HEK293 (cell line): ENCODE data around the gene IL12RB1.

Source experiments
- CTCF ChIA-PET: fragments of 350-600 bp; formaldehyde crosslinking; extraction: SDS; loops from one replicate; lab custom pipeline; 2021; ENCODE audit warnings: antibody characterized with exemption; lab: Yijun Ruan, JAX
- POLR2A ChIA-PET: fragments of 300-600 bp; formaldehyde crosslinking; extraction: SDS; loops from one replicate; lab custom pipeline; 2020; ENCODE audit warnings: antibody characterized with exemption, inconsistent platforms; lab: Yijun Ruan, JAX
- H3K27ac ChIP-seq: fragments of 200-500 bp; sonication (Bioruptor generic); 2 replicates; pipeline ENCODE4 v1.5.1; 2014; ENCODE audit warnings: low read depth, low read length, control low read depth, inconsistent platforms; ENCODE audit errors: extremely low read depth
- H3K36me3 ChIP-seq, 2 experiments: fragments of 200-500 bp in 1 of 2; sonication (Bioruptor generic) in 1 of 2; 1 replicate in 1 of 2; 2 replicates in 1 of 2; pipeline ENCODE4 v1.5.1; 2014 to 2017; ENCODE audit warnings: inconsistent platforms in 2 of 2, low read length in 2 of 2; ENCODE audit not compliant: control insufficient read depth in 2 of 2, insufficient read depth in 1 of 2
- H3K4me1 ChIP-seq: fragments of 200-500 bp; sonication (Bioruptor generic); 2 replicates; pipeline ENCODE4 v1.5.1; 2014; ENCODE audit warnings: mild to moderate bottlenecking, low read length, inconsistent platforms; ENCODE audit not compliant: control insufficient read depth, insufficient read depth
- H3K4me3 ChIP-seq: 2 replicates; pipeline ENCODE4 v1.5.1; 2011; ENCODE audit warnings: low read depth, mild to moderate bottlenecking, control low read depth, low read length, moderate library complexity
- H3K9me3 ChIP-seq: fragments of 200-500 bp; sonication (Bioruptor generic); 2 replicates; pipeline ENCODE4 v1.5.1; 2014; ENCODE audit warnings: low read depth, low read length, inconsistent platforms; ENCODE audit not compliant: control insufficient read depth, insufficient read depth
- EGR2 ChIP-seq: fragments of 450-650 bp; formaldehyde crosslinking; IDR thresholded peaks from 2 replicates; pipeline ENCODE4 v1.5.1; 2016; ENCODE audit warnings: low read depth, missing biosample characterization, missing genetic modification characterization
- GLIS1 ChIP-seq: fragments of 450-650 bp; formaldehyde crosslinking; IDR thresholded peaks from 2 replicates; pipeline ENCODE4 v1.5.1; 2016; ENCODE audit warnings: missing biosample characterization, missing genetic modification characterization
- IKZF3 ChIP-seq: fragments of 450-650 bp; IDR thresholded peaks from 2 replicates; pipeline ENCODE4 v1.5.0; 2018; ENCODE audit warnings: missing biosample characterization, mild to moderate bottlenecking, missing genetic modification characterization, moderate library complexity
- KLF10 ChIP-seq: fragments of 450-650 bp; IDR thresholded peaks from 2 replicates; pipeline ENCODE4 v1.5.1; 2018; ENCODE audit warnings: missing biosample characterization, mild to moderate bottlenecking, missing genetic modification characterization
- KLF9 ChIP-seq: fragments of 450-650 bp; formaldehyde crosslinking; IDR thresholded peaks from 2 replicates; pipeline ENCODE4 v1.5.1; 2016; ENCODE audit warnings: missing biosample characterization, missing genetic modification characterization, low read depth
- SP3 ChIP-seq: fragments of 450-650 bp; formaldehyde crosslinking; IDR thresholded peaks from 2 replicates; pipeline ENCODE4 v1.5.1; 2016; ENCODE audit warnings: missing biosample characterization, missing genetic modification characterization
- SP7 ChIP-seq: fragments of 450-650 bp; formaldehyde crosslinking; IDR thresholded peaks from 2 replicates; pipeline ENCODE4 v1.5.1; 2016; ENCODE audit warnings: missing biosample characterization, missing genetic modification characterization
- YY2 ChIP-seq: fragments of 450-650 bp; formaldehyde crosslinking; IDR thresholded peaks from 2 replicates; pipeline ENCODE4 v1.5.1; 2016; ENCODE audit warnings: missing biosample characterization, missing genetic modification characterization
- ZBTB8A ChIP-seq: fragments of 450-650 bp; formaldehyde crosslinking; IDR thresholded peaks from 2 replicates; pipeline ENCODE4 v1.5.1; 2016; ENCODE audit warnings: missing biosample characterization, missing genetic modification characterization
- ZFHX2 ChIP-seq: fragments of 450-650 bp; formaldehyde crosslinking; conservative IDR thresholded peaks from 2 replicates; pipeline ENCODE4 v1.5.1; 2016; ENCODE audit warnings: missing biosample characterization, missing genetic modification characterization
- ZFP41 ChIP-seq: fragments of 450-650 bp; formaldehyde crosslinking; IDR thresholded peaks from 2 replicates; pipeline ENCODE4 v1.5.1; 2016; ENCODE audit warnings: missing biosample characterization, missing genetic modification characterization, borderline replicate concordance
- ZIC2 ChIP-seq: fragments of 450-650 bp; formaldehyde crosslinking; IDR thresholded peaks from 2 replicates; pipeline ENCODE4 v1.5.1; 2016; ENCODE audit warnings: missing biosample characterization, missing genetic modification characterization
- ZNF10 ChIP-seq: fragments of 450-650 bp; formaldehyde crosslinking; IDR thresholded peaks from 2 replicates; pipeline ENCODE4 v1.5.1; 2017; ENCODE audit warnings: missing biosample characterization, missing genetic modification characterization
- ZNF174 ChIP-seq: fragments of 450-650 bp; formaldehyde crosslinking; IDR thresholded peaks from 2 replicates; pipeline ENCODE4 v1.5.0; 2017; ENCODE audit warnings: missing biosample characterization, mild to moderate bottlenecking, missing genetic modification characterization
- ZNF19 ChIP-seq: fragments of 450-650 bp; formaldehyde crosslinking; IDR thresholded peaks from 2 replicates; pipeline ENCODE4; 2016; ENCODE audit warnings: missing biosample characterization, missing genetic modification characterization, low read depth
- ZNF2 ChIP-seq: fragments of 450-650 bp; formaldehyde crosslinking; IDR thresholded peaks from 2 replicates; pipeline ENCODE4 v1.5.1; 2016; ENCODE audit warnings: missing biosample characterization, missing genetic modification characterization
- ZNF223 ChIP-seq: fragments of 450-650 bp; formaldehyde crosslinking; IDR thresholded peaks from 2 replicates; pipeline ENCODE4 v1.5.1; 2016; ENCODE audit warnings: missing biosample characterization, missing genetic modification characterization
- ZNF239 ChIP-seq: fragments of 450-650 bp; formaldehyde crosslinking; IDR thresholded peaks from 2 replicates; pipeline ENCODE4 v1.5.1; 2016; ENCODE audit warnings: missing biosample characterization, missing genetic modification characterization
- ZNF24 ChIP-seq: fragments of 450-650 bp; formaldehyde crosslinking; IDR thresholded peaks from 2 replicates; pipeline ENCODE4 v1.5.1; 2016; ENCODE audit warnings: missing biosample characterization, missing genetic modification characterization
- ZNF335 ChIP-seq: fragments of 450-650 bp; formaldehyde crosslinking; conservative IDR thresholded peaks from 2 replicates; pipeline ENCODE4 v1.5.1; 2016; ENCODE audit warnings: missing biosample characterization, missing genetic modification characterization
- ZNF350 ChIP-seq: fragments of 450-650 bp; formaldehyde crosslinking; IDR thresholded peaks from 2 replicates; pipeline ENCODE4 v1.5.0; 2017; ENCODE audit warnings: missing biosample characterization, mild to moderate bottlenecking, missing genetic modification characterization
- ZNF391 ChIP-seq: fragments of 450-650 bp; formaldehyde crosslinking; IDR thresholded peaks from 2 replicates; pipeline ENCODE4 v1.5.1; 2016; ENCODE audit warnings: low read depth, missing biosample characterization, missing genetic modification characterization, borderline replicate concordance
- ZNF394 ChIP-seq: fragments of 450-650 bp; formaldehyde crosslinking; IDR thresholded peaks from 2 replicates; pipeline ENCODE4 v1.5.1; 2016; ENCODE audit warnings: missing biosample characterization, missing genetic modification characterization, mild to moderate bottlenecking, moderate library complexity, borderline replicate concordance
- ZNF555 ChIP-seq: fragments of 450-650 bp; formaldehyde crosslinking; conservative IDR thresholded peaks from 2 replicates; pipeline ENCODE4 v1.5.1; 2017; ENCODE audit warnings: missing biosample characterization, mild to moderate bottlenecking, missing genetic modification characterization, inconsistent platforms
- ZNF580 ChIP-seq: fragments of 450-650 bp; formaldehyde crosslinking; IDR thresholded peaks from 2 replicates; pipeline ENCODE4 v1.5.1; 2016; ENCODE audit warnings: missing biosample characterization, missing genetic modification characterization
- ZNF785 ChIP-seq: fragments of 450-650 bp; formaldehyde crosslinking; IDR thresholded peaks from 2 replicates; pipeline ENCODE4 v1.5.1; 2016; ENCODE audit warnings: missing biosample characterization, missing genetic modification characterization
- ZSCAN23 ChIP-seq: fragments of 450-650 bp; formaldehyde crosslinking; IDR thresholded peaks from 2 replicates; pipeline ENCODE4 v1.5.1; 2016; ENCODE audit warnings: missing biosample characterization, missing genetic modification characterization
- ZXDB ChIP-seq: fragments of 450-650 bp; formaldehyde crosslinking; IDR thresholded peaks from 2 replicates; pipeline ENCODE4 v1.5.1; 2016; ENCODE audit warnings: missing biosample characterization, missing genetic modification characterization

Gene IL12RB1

DNA sequence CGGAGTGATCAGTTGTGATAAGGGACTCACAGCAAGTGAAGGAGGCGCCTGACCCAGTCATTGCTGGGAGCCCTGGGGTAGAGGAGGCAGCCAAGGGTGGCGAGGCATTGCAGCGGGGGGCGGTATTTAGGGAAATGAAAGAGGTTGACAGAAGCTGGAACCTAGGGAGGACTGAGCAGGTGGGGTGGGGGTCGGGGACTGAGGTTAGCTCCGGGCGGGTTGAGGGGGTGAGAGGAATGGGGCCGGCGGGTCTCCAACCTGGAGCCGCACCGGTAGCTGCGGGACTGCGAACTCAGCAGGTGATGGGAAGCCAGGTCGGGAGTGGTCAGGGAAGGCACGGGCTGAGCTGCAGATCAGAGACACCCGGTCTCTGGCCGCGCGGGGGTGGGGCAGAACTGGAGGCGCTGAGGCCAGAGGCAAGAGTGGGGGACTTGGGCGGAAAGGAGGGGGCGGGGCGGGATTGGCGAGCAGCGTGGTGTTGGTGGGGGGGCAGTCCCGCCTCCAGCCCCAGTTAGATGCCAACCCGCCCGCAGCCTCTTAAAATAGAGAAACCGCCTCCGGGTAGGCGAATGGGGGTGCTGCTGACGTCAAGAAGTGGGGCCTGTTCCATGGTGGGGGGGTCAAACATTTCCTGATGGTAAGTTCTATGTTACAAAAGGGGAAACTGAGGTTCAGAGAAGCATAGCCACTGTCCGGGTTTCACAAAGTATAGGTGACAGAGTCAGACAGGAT lies 12.3 kb upstream of the IL12RB1 start:
- H3K9me3 ChIP-seq, result no peaks in the 10 kb centered on the region
- H3K36me3 ChIP-seq, result no peaks in the 10 kb centered on the region
- POLR2A ChIA-PET, result interaction anchor here (0.7 kb wide), 1 partner anchor 58 kb away, joined by 5 read pairs; no protein-coding TSS in a partner anchor
- no peak for TF ChIP-seq ZNF223 (tag by site-specific recombination)
- TF ChIP-seq ZSCAN23 (tag by site-specific recombination), result no peak
- TF ChIP-seq ZFHX2 (tag by site-specific recombination), result peak; percentile 70
- TF ChIP-seq ZNF350 (tag by site-specific recombination), result no peak
- no peak for TF ChIP-seq KLF9
- TF ChIP-seq ZNF239 (tag by site-specific recombination), result no peak
- TF ChIP-seq ZIC2, result peak; percentile 76
- TF ChIP-seq YY2 (tag by site-specific recombination), result no peak
- no peak for TF ChIP-seq ZFP41 (tag by site-specific recombination)
- no peak for TF ChIP-seq ZNF394 (tag by site-specific recombination)
- TF ChIP-seq EGR2 (tag by site-specific recombination), result peak; percentile 64
- no peak for TF ChIP-seq ZNF19 (tag by site-specific recombination)
- peak; percentile 74; the same call in 1 of the 2 replicates for TF ChIP-seq ZNF10 (tag by site-specific recombination)
- peak; percentile 77 for TF ChIP-seq GLIS1
- no peak overlapping the region for H3K4me3 ChIP-seq
- no peaks in the 10 kb centered on the region for H3K4me1 ChIP-seq
- H3K27ac ChIP-seq, result no peak overlapping the region
- CTCF ChIA-PET, result interaction anchor here (0.6 kb wide), 1 partner anchor 231 kb away, joined by 4 read pairs; no protein-coding TSS in a partner anchor

DNA sequence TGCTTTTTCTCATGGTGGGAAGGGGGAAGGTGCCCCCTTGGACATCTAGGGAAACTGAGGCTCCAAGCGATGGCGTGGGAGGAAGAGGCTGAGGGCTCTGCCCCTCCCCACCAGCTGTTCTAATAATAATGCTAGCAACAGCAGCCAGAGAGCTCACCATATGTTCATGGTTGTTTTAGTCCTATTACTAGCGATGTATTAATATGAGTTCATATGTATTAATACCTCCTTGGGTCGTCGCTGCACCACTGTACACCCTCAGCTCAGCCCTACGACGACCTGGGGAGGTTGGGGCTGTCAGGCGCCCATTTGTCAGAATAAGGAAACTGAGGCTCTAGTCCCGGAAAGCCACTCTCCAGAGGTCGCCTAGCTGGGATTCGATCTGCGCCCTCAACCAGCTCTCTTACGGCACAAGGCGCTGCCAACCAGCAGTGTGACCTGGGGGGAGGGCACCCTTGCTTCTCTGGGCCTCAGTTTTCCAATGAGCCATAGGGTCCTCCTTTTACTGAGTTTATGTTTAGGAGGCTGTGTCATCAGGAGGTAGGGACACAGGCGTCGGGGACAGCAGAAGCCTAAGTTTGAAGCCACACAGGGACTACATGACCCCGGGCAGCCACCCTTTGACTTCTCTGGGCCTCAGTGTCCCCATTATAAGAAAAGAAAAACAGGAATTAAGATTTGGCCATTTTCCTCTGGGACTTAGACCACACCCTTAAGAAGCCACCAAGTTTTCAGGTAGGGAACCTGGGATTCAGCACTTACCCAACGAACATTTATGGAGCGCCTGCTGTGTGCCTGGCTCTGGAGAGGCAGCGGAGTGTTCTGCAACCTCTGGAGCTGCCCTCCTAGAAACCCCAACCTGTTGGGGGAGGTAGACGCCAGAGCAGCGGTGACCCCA lies 11.5 kb upstream of the IL12RB1 start:
- ChIA-PET POLR2A (interaction anchor here (0.6 to 1.5 kb wide), 5 partner anchors 12 to 164 kb away, joined by 3 to 5 read pairs (median 4); partner anchors contain the start of gene MPV17L2), CTCF (interaction anchor here (0.7 to 1.1 kb wide), 3 partner anchors 15 to 39 kb away, joined by 3 to 4 read pairs (median 3); no protein-coding TSS in a partner anchor)
- H3K9me3 ChIP-seq, result no peaks in the 10 kb centered on the region
- H3K27ac ChIP-seq, result no peak overlapping the region
- H3K4me1 ChIP-seq, result no peaks in the 10 kb centered on the region
- no peaks in the 10 kb centered on the region for H3K36me3 ChIP-seq
- 0 out of 2 replicates have a peak, but pooled peaks have one; percentile 58 for TF ChIP-seq ZNF335
- no peak for TF ChIP-seq ZNF555 (tag by site-specific recombination)
- TF ChIP-seq, all 188 proteins: peak for 1
- H3K4me3 ChIP-seq, result peak overlapping the region; percentile 41

GRCh38 chr19:18097217-18097992 lies 10.7 kb upstream of the IL12RB1 start, which contains the start of gene MAST3:
TSS of gene MAST3 (plus strand) at chr19:18097778. CDS start at chr19:18097793, 15 bp downstream.
- Histone ChIP-seq H3K4me1 (no peaks in the 10 kb centered on the region), H3K4me3 (peak within 1 kb of the TSS; percentile 41), H3K27ac (no peak within 1 kb of the TSS), H3K9me3 (no peaks in the 10 kb centered on the region), H3K36me3 (no peaks in the 10 kb centered on the region)
- ChIA-PET CTCF (interaction anchor here (0.7 to 1.1 kb wide), 3 partner anchors 16 to 38 kb away, joined by 3 to 4 read pairs (median 3); no protein-coding TSS in a partner anchor), POLR2A (interaction anchor here (0.5 to 1.5 kb wide), 4 partner anchors 12 to 95 kb away, joined by 3 to 5 read pairs (median 4); partner anchors contain the start of gene MPV17L2)
- TF ChIP-seq ZBTB8A (peak; percentile 35; the same call in 1 of the 2 replicates), ZNF2 (tag by site-specific recombination) (peak; percentile 66), ZNF580 (tag by site-specific recombination) (peak; percentile 80; the same call in 1 of the 2 replicates), ZNF391 (tag by site-specific recombination) (no peak), KLF10 (tag by site-specific recombination) (peak; percentile 71), IKZF3 (0 out of 2 replicates have a peak, but pooled peaks have one; percentile 25), ZNF24 (0 out of 2 replicates have a peak, but pooled peaks have one; percentile 24), ZXDB (0 out of 2 replicates have a peak, but pooled peaks have one; percentile 30), ZNF239 (tag by site-specific recombination) (0 out of 2 replicates have a peak, but pooled peaks have one; percentile 37), SP7 (tag by site-specific recombination) (0 out of 2 replicates have a peak, but pooled peaks have one; percentile 30), KLF9 (peak; percentile 40; the same call in 1 of the 2 replicates), SP3 (tag by site-specific recombination) (peak; percentile 33), ZNF174 (tag by site-specific recombination) (no peak), ZNF785 (tag by site-specific recombination) (0 out of 2 replicates have a peak, but pooled peaks have one; percentile 20), GLIS1 (peak; percentile 60)
